ENCODE results near the gene SND1.

SND1 gene

DNA sequence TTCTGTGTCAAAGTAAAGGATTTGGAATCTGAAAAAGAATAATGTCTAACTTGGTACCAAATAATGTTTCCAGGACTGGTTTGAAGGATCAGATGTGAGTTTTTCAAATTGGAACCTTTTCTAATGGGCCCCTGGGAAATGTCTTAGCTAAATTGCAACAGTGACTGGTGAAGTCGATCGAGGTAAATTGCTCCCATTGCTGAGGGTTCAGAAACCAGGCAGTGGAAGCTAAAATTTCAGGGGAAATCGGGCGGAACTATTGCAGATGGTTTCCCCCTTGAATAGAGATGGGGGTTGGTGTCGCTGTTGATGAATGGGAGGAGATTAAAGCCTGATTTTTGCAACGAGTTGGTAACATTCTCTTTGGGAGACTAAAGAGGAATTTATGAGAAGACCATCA is 112.7 kb downstream of the SND1 start:
- no peak overlapping the region for H3K4me3 ChIP-seq (ENCODE audit: low read length)
- TF ChIP-seq CTCF (conservative IDR thresholded peaks at IDR 0.05; ENCODE audit: low read length), result no peak
- no peak for DNase-seq (ENCODE audit: low read depth)

- H3K4me3 ChIP-seq (ENCODE audit: low read length), result no peak overlapping the region
- no peak for TF ChIP-seq CTCF (conservative IDR thresholded peaks at IDR 0.05; ENCODE audit: low read length)
- DNase-seq (ENCODE audit: low read depth), result no peak
These were observed 113.2 kb downstream of the SND1 start for GRCh38 chr7:127765150-127765549.

GRCh38 chr7:127766831-127767459 is 115.0 kb downstream of the SND1 start:
- H3K4me3 ChIP-seq (ENCODE audit: low read length), result no peak overlapping the region
- no peak for DNase-seq (ENCODE audit: low read depth)
- TF ChIP-seq CTCF (conservative IDR thresholded peaks at IDR 0.05; ENCODE audit: low read length), result no peak

- peak; percentile 11 for DNase-seq (ENCODE audit: low read depth)
- TF ChIP-seq CTCF (conservative IDR thresholded peaks at IDR 0.05; ENCODE audit: low read length), result no peak
These were observed 116.2 kb downstream of the SND1 start for GRCh38 chr7:127768241-127768640.

DNA sequence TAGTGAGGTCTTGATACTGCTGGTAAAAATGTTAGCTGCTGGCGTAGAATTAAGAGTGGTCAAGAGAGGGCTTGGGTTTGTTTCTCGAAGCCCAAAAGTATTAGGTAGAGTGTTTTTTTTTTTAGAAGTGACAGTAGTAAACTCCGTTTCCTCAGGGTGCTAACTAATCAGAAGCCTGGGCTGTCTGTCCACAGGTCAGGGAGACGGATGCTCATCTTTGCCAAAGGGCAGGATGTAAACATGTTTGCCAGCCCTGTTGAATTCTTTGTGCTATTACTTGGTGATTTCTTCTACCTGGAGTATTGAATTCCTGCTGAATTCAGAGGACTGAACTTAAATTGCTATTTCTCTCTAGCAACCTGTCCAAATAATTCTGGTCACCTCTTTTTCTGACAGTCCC is 117.1 kb downstream of the SND1 start:
- DNase-seq (ENCODE audit: low read depth), result no peak

More at GRCh38 chr7:127768241-127768640, 116.2 kb downstream of the SND1 start:
- H3K4me3 ChIP-seq (ENCODE audit: low read length), result no peak overlapping the region

DNA sequence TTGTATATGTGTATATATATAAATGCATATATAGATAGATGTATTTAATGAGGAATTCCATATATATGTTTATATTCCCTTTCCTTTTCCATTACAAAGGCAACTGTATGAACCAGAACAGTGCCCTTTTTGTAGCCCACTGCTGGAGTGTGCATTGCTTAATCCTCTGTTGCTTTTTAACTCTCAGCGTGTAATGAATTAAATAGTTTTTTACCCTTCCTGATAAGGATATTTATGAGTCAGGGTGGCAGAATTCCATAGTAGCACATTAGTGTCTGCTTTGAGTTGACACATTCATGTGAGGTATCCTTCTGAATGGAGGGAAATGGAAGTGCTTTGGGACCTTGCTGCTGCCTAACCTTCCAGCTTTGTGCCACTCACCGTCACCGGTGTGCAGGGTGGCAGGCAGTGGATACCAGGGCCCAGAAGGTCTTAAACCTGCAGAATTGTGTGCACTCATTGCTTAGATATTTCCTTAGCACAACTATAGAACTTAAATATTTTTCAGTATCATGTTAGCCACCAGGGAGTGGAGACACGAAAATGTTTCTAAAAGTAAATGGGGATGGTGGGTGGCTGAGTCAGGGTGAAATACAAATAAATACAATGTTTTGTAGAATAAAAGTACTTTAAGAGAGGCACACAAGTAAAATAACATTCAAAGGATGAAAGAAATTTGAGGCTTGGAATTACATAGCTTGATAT is 117.9 kb downstream of the SND1 start:
- no peak overlapping the region for H3K4me3 ChIP-seq (ENCODE audit: low read length)
- no peak for TF ChIP-seq CTCF (conservative IDR thresholded peaks at IDR 0.05; ENCODE audit: low read length)
- DNase-seq (ENCODE audit: low read depth), result peak; percentile 17

More for the DNA sequence above, 117.1 kb downstream of the SND1 start:
- no peak overlapping the region for H3K4me3 ChIP-seq (ENCODE audit: low read length)
- no peak for TF ChIP-seq CTCF (conservative IDR thresholded peaks at IDR 0.05; ENCODE audit: low read length)

- peak; percentile 80 for DNase-seq (ENCODE audit: low read depth)
- no peak for TF ChIP-seq CTCF (conservative IDR thresholded peaks at IDR 0.05; ENCODE audit: low read length)
- no peak overlapping the region for H3K4me3 ChIP-seq (ENCODE audit: low read length)
These were observed 118.9 kb downstream of the SND1 start for GRCh38 chr7:127770885-127771284.
